ENCODE results near the gene GPR180.

The GPR180 gene

GRCh38 chr13:94558716-94559115 is 42.9 kb upstream of the GPR180 start:
- no peak overlapping the region for H3K4me3 ChIP-seq (ENCODE audit: low read length)
- no peak for DNase-seq (ENCODE audit: low read depth)
- no peak for TF ChIP-seq CTCF (conservative IDR thresholded peaks at IDR 0.05; ENCODE audit: low read length)

- no peak overlapping the region for H3K4me3 ChIP-seq (ENCODE audit: low read length)
- TF ChIP-seq CTCF (conservative IDR thresholded peaks at IDR 0.05; ENCODE audit: low read length) = no peak
- DNase-seq (ENCODE audit: low read depth) = no peak
Measured at GRCh38 chr13:94559222-94559795, 42.3 kb upstream of the GPR180 start.

GRCh38 chr13:94560116-94560515 is 41.5 kb upstream of the GPR180 start:
- TF ChIP-seq CTCF (conservative IDR thresholded peaks at IDR 0.05; ENCODE audit: low read length) = no peak
- no peak for DNase-seq (ENCODE audit: low read depth)
- no peak overlapping the region for H3K4me3 ChIP-seq (ENCODE audit: low read length)

- DNase-seq (ENCODE audit: low read depth) = no peak
- no peak for TF ChIP-seq CTCF (conservative IDR thresholded peaks at IDR 0.05; ENCODE audit: low read length)
- H3K4me3 ChIP-seq (ENCODE audit: low read length) = no peak overlapping the region
Measured at GRCh38 chr13:94561126-94561525, 40.5 kb upstream of the GPR180 start.

- no peak overlapping the region for H3K4me3 ChIP-seq (ENCODE audit: low read length)
- no peak for DNase-seq (ENCODE audit: low read depth)
- TF ChIP-seq CTCF (conservative IDR thresholded peaks at IDR 0.05; ENCODE audit: low read length) = no peak
Measured at GRCh38 chr13:94567581-94567980, 34.1 kb upstream of the GPR180 start.

- H3K4me3 ChIP-seq (ENCODE audit: low read length) = no peak overlapping the region
- DNase-seq (ENCODE audit: low read depth) = no peak
- no peak for TF ChIP-seq CTCF (conservative IDR thresholded peaks at IDR 0.05; ENCODE audit: low read length)
Measured at GRCh38 chr13:94568443-94568842, 33.2 kb upstream of the GPR180 start.

GRCh38 chr13:94569615-94570014 is 32.0 kb upstream of the GPR180 start:
- no peak overlapping the region for H3K4me3 ChIP-seq (ENCODE audit: low read length)
- TF ChIP-seq CTCF (conservative IDR thresholded peaks at IDR 0.05; ENCODE audit: low read length) = no peak
- no peak for DNase-seq (ENCODE audit: low read depth)
